HG03066 (cell line): Measurements from ENCODE around the gene BBS2.

Experiments used
- ATAC-seq: cut with Tn5 transposase; IDR thresholded peaks from one replicate; pipeline ENCODE4 v1.9.1; 2021; ENCODE audit warnings: low read depth; ENCODE audit not compliant: unreplicated experiment

BBS2 gene

GRCh38 chr16:56519459-56520250 lies at the start of gene BBS2:
Gene BBS2 (minus strand): TSS chr16:56520024. CDS start chr16:56519862, 162 bp downstream.
- peak; percentile 82 for ATAC-seq

- no peak for ATAC-seq
Observed at GRCh38 chr16:56564793-56565477, 45.1 kb upstream of the BBS2 start, which contains the start of gene MT4. Gene MT4 (plus strand): TSS chr16:56565073. CDS start chr16:56565129, 56 bp downstream.

- ATAC-seq, result no peak
Observed at GRCh38 chr16:56561126-56561525, 41.3 kb upstream of the BBS2 start.

GRCh38 chr16:56560447-56560846 lies 40.6 kb upstream of the BBS2 start:
- ATAC-seq, result no peak

- no peak for ATAC-seq
Observed at GRCh38 chr16:56559109-56559508, 39.3 kb upstream of the BBS2 start.

GRCh38 chr16:56558024-56558747 lies 38.4 kb upstream of the BBS2 start:
- ATAC-seq, result no peak

- no peak for ATAC-seq
Observed at GRCh38 chr16:56554441-56554840, 34.6 kb upstream of the BBS2 start.

- no peak for ATAC-seq
Observed at GRCh38 chr16:56551796-56552738, 32.2 kb upstream of the BBS2 start.

- ATAC-seq, result no peak
Observed at GRCh38 chr16:56549744-56550385, 30.0 kb upstream of the BBS2 start.

GRCh38 chr16:56549161-56549560 lies 29.3 kb upstream of the BBS2 start:
- no peak for ATAC-seq

- no peak for ATAC-seq
Observed at GRCh38 chr16:56547949-56548567, 28.2 kb upstream of the BBS2 start.

GRCh38 chr16:56547120-56547948 lies 27.5 kb upstream of the BBS2 start:
- no peak for ATAC-seq

- no peak for ATAC-seq
Observed at GRCh38 chr16:56542039-56542438, 22.2 kb upstream of the BBS2 start.

- no peak for ATAC-seq
Observed at GRCh38 chr16:56539656-56540055, 19.8 kb upstream of the BBS2 start.

- ATAC-seq, result no peak
Observed at GRCh38 chr16:56538331-56538730, 18.5 kb upstream of the BBS2 start.

GRCh38 chr16:56534847-56535383 lies 15.1 kb upstream of the BBS2 start:
- ATAC-seq, result no peak

GRCh38 chr16:56532714-56533113 lies 12.9 kb upstream of the BBS2 start:
- no peak for ATAC-seq

GRCh38 chr16:56530872-56531271 lies 11.0 kb upstream of the BBS2 start:
- no peak for ATAC-seq
